Epithelial cell of esophagus (primary cell): ENCODE measurements around the gene NCAPG.
"Not testable (repeated sequence)": the region's sequence is repeated elsewhere in the genome, so short reads cannot be mapped to it uniquely, and the experiment has no call there.

Experiments used
- DNase-seq: peaks from one replicate; pipeline ENCODE4 v3.0.0; 2010; ENCODE audit warnings: low read depth
- H3K4me3 ChIP-seq: 2 replicates; pipeline ENCODE4 v1.5.1; 2011; ENCODE audit warnings: mild to moderate bottlenecking, low read length, control low read depth
- CTCF ChIP-seq: IDR thresholded peaks from 2 replicates; pipeline ENCODE4 v1.5.1; 2011; ENCODE audit warnings: low read depth, mild to moderate bottlenecking, low read length, control low read depth, inconsistent platforms; ENCODE audit not compliant: insufficient read depth; ENCODE audit errors: missing control alignments

Gene NCAPG

DNA sequence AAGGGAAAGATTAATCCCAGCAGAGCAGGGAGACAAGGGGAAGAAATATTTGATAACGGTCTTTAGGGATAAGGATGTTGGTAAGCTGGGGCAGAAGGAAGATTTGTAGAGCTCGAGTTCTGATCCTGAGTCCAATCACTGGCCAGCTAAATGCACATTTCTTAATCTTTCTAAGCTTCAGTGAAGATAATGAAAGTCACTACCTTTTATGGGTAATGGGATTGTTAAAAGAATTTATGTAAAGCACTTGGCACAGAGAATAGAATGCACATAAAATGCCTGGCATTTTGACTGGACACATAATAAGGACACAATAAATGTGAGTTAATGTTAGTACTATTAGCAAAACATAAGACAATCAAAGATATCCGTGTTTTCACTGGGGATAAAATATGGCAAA lies 43.3 kb downstream of the NCAPG start:
- TF ChIP-seq CTCF = no peak
- no peak overlapping the region for H3K4me3 ChIP-seq
- DNase-seq = no peak

DNA sequence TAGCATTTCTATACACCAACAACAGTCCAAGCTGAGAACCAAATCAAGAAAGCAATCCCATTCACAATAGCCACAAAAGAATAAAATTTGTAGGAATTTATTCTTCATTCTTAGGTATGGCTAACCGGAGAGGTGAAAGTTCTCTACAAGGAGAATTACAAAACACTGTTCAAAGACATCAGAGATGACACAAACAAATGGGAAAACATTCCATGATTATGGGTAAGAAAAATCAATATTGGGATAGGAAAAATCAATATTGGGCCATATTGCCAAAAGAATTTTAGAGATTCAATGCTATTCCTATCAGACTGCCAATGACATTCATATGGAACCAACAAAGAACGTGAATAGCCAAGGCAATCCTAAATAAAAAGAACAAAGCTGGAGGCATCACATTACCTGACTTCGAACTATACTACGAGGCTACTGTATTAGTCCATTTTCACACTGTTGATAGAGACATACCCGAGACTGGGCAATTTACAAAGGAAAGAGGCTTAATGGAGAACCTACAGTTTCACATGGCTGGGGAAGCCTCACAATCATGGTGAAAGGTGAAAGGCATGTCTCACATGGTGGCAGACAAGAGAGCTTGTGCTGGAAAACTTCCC lies 49.1 kb downstream of the NCAPG start:
- H3K4me3 ChIP-seq = no peak overlapping the region
- no peak for DNase-seq
- no peak for TF ChIP-seq CTCF

GRCh38 chr4:17861906-17862305 lies 51.1 kb downstream of the NCAPG start:
- not testable (repeated sequence) for H3K4me3 ChIP-seq, DNase-seq

GRCh38 chr4:17865866-17866363 lies 55.1 kb downstream of the NCAPG start:
- TF ChIP-seq CTCF = no peak
- H3K4me3 ChIP-seq = no peak overlapping the region
- peak; percentile 27 for DNase-seq

- no peak for DNase-seq
- TF ChIP-seq CTCF = no peak
Measured at GRCh38 chr4:17866810-17867209, 56.0 kb downstream of the NCAPG start.

DNA sequence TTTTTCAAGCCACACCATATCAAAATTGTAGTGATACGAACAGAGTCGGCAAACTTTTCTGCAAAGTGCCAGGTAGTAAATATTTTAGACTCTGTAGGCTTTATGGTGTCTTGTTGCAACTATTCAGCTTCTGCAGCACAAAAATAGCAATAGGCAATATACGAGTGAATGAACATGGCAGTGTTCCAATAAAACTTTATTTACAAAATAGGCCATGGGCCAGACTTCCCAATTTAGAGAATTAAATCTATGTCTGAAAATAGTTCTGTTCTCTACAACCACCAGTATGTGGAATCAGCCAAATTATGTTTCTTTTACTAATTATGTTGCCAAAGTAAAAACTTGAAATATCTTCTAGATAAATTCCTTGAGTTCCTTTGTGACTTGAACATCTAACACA lies 56.5 kb downstream of the NCAPG start:
- H3K4me3 ChIP-seq = no peak overlapping the region

More at GRCh38 chr4:17866810-17867209, 56.0 kb downstream of the NCAPG start:
- no peak overlapping the region for H3K4me3 ChIP-seq

DNA sequence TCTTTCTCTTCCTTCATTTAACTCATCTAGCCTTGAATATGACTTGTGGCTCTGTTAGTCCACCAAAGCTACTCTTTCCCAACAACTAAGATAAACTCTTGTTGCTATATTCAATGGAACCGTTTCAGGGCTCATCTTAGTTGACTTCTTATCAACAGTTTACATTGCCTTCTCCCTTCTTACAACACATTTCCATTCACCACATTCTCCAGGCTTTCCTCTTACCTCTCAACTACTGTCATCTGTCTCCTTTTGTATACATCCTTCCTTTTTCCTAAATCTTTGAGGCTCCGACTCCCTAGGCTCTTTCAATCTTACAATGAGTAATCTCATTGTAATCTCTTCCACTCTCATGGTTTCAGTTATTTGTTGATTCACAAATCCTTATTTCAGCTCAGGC lies 58.5 kb downstream of the NCAPG start:
- no peak for TF ChIP-seq CTCF
- no peak overlapping the region for H3K4me3 ChIP-seq
- DNase-seq = no peak

More for the DNA sequence above, 56.5 kb downstream of the NCAPG start:
- DNase-seq = no peak
- TF ChIP-seq CTCF = no peak
